B cell (primary cell): ENCODE measurements around the gene ISLR2. TPM values are rescaled to one million over a fixed set of nuclear protein-coding genes. Genes with fewer than 3 reads are reported as not detected.

Experiments used
- ATAC-seq: fragments of 200-7000 bp; cut with Tn5 transposase; one replicate; pipeline ENCODE4 v1.10.0; 2021; ENCODE audit warnings: low read depth, mild to moderate bottlenecking, moderate number of reproducible peaks, moderate library complexity
- CTCF ChIA-PET: fragments of 350-600 bp; sonication (Branson Sonifier 250); formaldehyde crosslinking; loops from one replicate; lab custom pipeline; 2021; ENCODE audit warnings: antibody characterized with exemption, inconsistent platforms; lab: Charles Lee
- POLR2A ChIA-PET: fragments of 350-600 bp; sonication (Branson Sonifier 250); formaldehyde crosslinking; loops from one replicate; lab custom pipeline; 2021; ENCODE audit warnings: antibody characterized with exemption; lab: Charles Lee
- DNase-seq: peaks from one replicate; pipeline ENCODE4 v3.0.0; 2013
- H2AFZ ChIP-seq: 2 replicates; pipeline ENCODE4 v1.6.1; 2012; ENCODE audit warnings: mild to moderate bottlenecking, low read depth, low read length; ENCODE audit not compliant: insufficient read depth, poor library complexity, severe bottlenecking
- H3K27ac ChIP-seq, 2 donors: 1 replicate in 1 of 2; 2 replicates in 1 of 2; pipeline ENCODE4 v1.5.1; 2012 to 2013; ENCODE audit warnings: low read length in 2 of 2, mild to moderate bottlenecking in 2 of 2, moderate library complexity in 1 of 2
- H3K27me3 ChIP-seq, 4 experiments: fragments of 200-600 bp in 1 of 4; sonication (generic) in 1 of 4; replicated peaks in 1 of 4; 1 replicate in 2 of 4; 2 replicates in 2 of 4; pipeline versions ENCODE4 v1.6.1 to v1.7.0; 2013 to 2016; ENCODE audit warnings: low read length in 3 of 4, mild to moderate bottlenecking in 2 of 4, mixed read lengths in 1 of 4, moderate library complexity in 1 of 4; ENCODE audit not compliant: insufficient read depth in 4 of 4, control insufficient read depth in 3 of 4; ENCODE audit errors: control extremely low read depth in 1 of 4
- H3K36me3 ChIP-seq, 2 experiments: replicated peaks in 1 of 2; 1 replicate in 1 of 2; 2 replicates in 1 of 2; pipeline versions ENCODE4 v1.6.1 to v1.7.1; 2013; ENCODE audit warnings: low read length in 1 of 2; ENCODE audit not compliant: insufficient read depth in 2 of 2, control insufficient read depth in 1 of 2; ENCODE audit errors: control extremely low read depth in 1 of 2, extremely low read depth in 1 of 2
- H3K4me1 ChIP-seq, 2 donors: fragments of 200-600 bp in 1 of 2; sonication (generic) in 1 of 2; 1 replicate in 1 of 2; 2 replicates in 1 of 2; pipeline versions ENCODE4 v1.5.1 to v1.6.1; 2013 to 2017; ENCODE audit warnings: low read length in 2 of 2; ENCODE audit not compliant: control insufficient read depth in 2 of 2, insufficient read depth in 2 of 2
- H3K4me2 ChIP-seq: replicated peaks from 2 replicates; pipeline ENCODE3; 2012; ENCODE audit warnings: mild to moderate bottlenecking, low read depth, low read length; ENCODE audit not compliant: poor library complexity, severe bottlenecking
- H3K4me3 ChIP-seq, 5 experiments: fragments of 200-600 bp in 1 of 5; sonication (generic) in 1 of 5; 1 replicate in 3 of 5; 2 replicates in 2 of 5; pipeline versions ENCODE4 v1.5.1 to v1.7.0; 2011 to 2016; ENCODE audit warnings: low read length in 4 of 5, mild to moderate bottlenecking in 4 of 5, low read depth in 2 of 5, control low read depth in 1 of 5, moderate library complexity in 1 of 5; ENCODE audit not compliant: insufficient read depth in 1 of 5; ENCODE audit errors: control extremely low read depth in 1 of 5, extremely low read depth in 1 of 5
- H3K79me2 ChIP-seq: fragments of 200-600 bp; sonication (generic); one replicate; pipeline ENCODE4 v1.6.0; 2016; ENCODE audit warnings: low read length; ENCODE audit not compliant: control insufficient read depth, insufficient read depth
- H3K9ac ChIP-seq: fragments of 200-600 bp; sonication (generic); 2 replicates; pipeline ENCODE4 v1.6.1; 2017; ENCODE audit warnings: mild to moderate bottlenecking, low read length, moderate library complexity
- H3K9me3 ChIP-seq, 3 donors: one replicate each; pipeline versions ENCODE4 v1.6.1 to v1.7.1; 2013; ENCODE audit warnings: low read length in 2 of 3; ENCODE audit not compliant: control insufficient read depth in 2 of 3, insufficient read depth in 1 of 3; ENCODE audit errors: control extremely low read depth in 1 of 3
- H4K20me1 ChIP-seq: 2 replicates; pipeline ENCODE4 v1.6.0; 2012; ENCODE audit warnings: mild to moderate bottlenecking, low read length; ENCODE audit not compliant: insufficient read depth, control insufficient read depth, poor library complexity, severe bottlenecking
- H3K27ac Mint-ChIP-seq: one replicate; pipeline ENCODE4 v1.8.0; 2021; ENCODE audit warnings: mixed read lengths
- H3K27me3 Mint-ChIP-seq: one replicate; pipeline ENCODE4 v1.8.0; 2021; ENCODE audit warnings: mixed read lengths
- H3K4me1 Mint-ChIP-seq: one replicate; pipeline ENCODE4 v1.8.0; 2021; ENCODE audit warnings: mixed read lengths
- H3K4me3 Mint-ChIP-seq: one replicate; pipeline ENCODE4 v1.8.0; 2021; ENCODE audit warnings: mixed read lengths
- H3K9me3 Mint-ChIP-seq: one replicate; pipeline ENCODE4 v1.8.0; 2022; ENCODE audit warnings: mixed read lengths; ENCODE audit not compliant: insufficient read depth
- CTCF ChIP-seq: fragments of 200-600 bp; IDR thresholded peaks from one replicate; pipeline ENCODE4 v1.8.0; 2022; ENCODE audit warnings: antibody characterized with exemption, mild to moderate bottlenecking
- EZH2 ChIP-seq: IDR thresholded peaks from 2 replicates; pipeline ENCODE4 v1.6.1; 2012; ENCODE audit warnings: borderline replicate concordance, low read depth, mild to moderate bottlenecking, moderate library complexity, low read length; ENCODE audit not compliant: insufficient read depth, poor library complexity, severe bottlenecking
- WGBS: methylation state at CpG from one replicate; pipeline ENCODE4 v1.1.5; 2013; ENCODE audit warnings: missing lambda C conversion rate; ENCODE audit not compliant: insufficient coverage; 5-methylcytosine and 5-hydroxymethylcytosine counted together
- intact Hi-C: fragments of 100-400 bp; cut with micrococcal nuclease; formaldehyde crosslinking; loops from one replicate; pipeline ENCODE4 v1.10.0; 2022
- polyA plus RNA-seq: library from polyadenylated mRNA; depleted of rRNA; stranded (reverse); fragments of >200 nt; gene quantifications from 2 replicates; pipeline ENCODE4 v1.2.3, GENCODE V29; 2012
- total RNA-seq, 2 donors: library from RNA; stranded (reverse); fragments of 120-200 nt in 1 of 2; gene quantifications; 1 replicate in 1 of 2; 2 replicates in 1 of 2; pipeline versions ENCODE4 v1.2.3 to v1.2.4, GENCODE V29; 2013 to 2022

The ISLR2 gene
- total and polyA plus RNA-seq, 2 donors (not counting 1 experiment from before 2014, with no cell fraction given): not detected

GRCh38 chr15:74137537-74137894 lies 7.1 kb downstream of the ISLR2 start:
- Histone ChIP-seq H3K27ac (no peak overlapping the region), H4K20me1 (no peaks in the 10 kb centered on the region), H3K4me3 (no peak overlapping the region), H3K9ac (no peak overlapping the region), H3K4me1 (peaks cover 42 to 44% of the 10 kb centered on the region in 2 donors), H3K27me3 (peaks cover 0 to 61% (median 38%) of the 10 kb centered on the region in 4 experiments), H3K36me3 (no peaks in the 10 kb centered on the region), H3K79me2 (no peaks in the 10 kb centered on the region), H3K4me2 (no peak overlapping the region), H2AFZ (no peak overlapping the region), H3K9me3 (peaks cover 0 to 36% (median 7%) of the 10 kb centered on the region in 3 donors)
- peak overlapping the region; percentile 79 for H3K4me3 Mint-ChIP-seq
- CTCF ChIA-PET: no interaction called here
- 100% methylated on average over 1 of the region's 2 CpGs for WGBS
- TF ChIP-seq CTCF (no peak), EZH2 (no peak)
- no peaks in the 10 kb centered on the region for H3K9me3 Mint-ChIP-seq
- peaks cover 62% of the 10 kb centered on the region for H3K27me3 Mint-ChIP-seq
- H3K4me1 Mint-ChIP-seq: peaks cover 29% of the 10 kb centered on the region
- no peak overlapping the region for H3K27ac Mint-ChIP-seq
- no peak for ATAC-seq
- intact Hi-C loops: no loop called here
- POLR2A ChIA-PET: no interaction called here
- no peak for DNase-seq

- Mint-ChIP-seq H3K27me3 (peaks cover 61% of the 10 kb centered on the region), H3K4me3 (no peak overlapping the region), H3K9me3 (no peaks in the 10 kb centered on the region), H3K27ac (no peak overlapping the region), H3K4me1 (peaks cover 29% of the 10 kb centered on the region)
- WGBS: 93% methylated on average over 4 of the region's 4 CpGs
- H3K9me3 ChIP-seq: peaks cover 0 to 24% (median 0%) of the 10 kb centered on the region in 3 donors
- H3K79me2 ChIP-seq: no peaks in the 10 kb centered on the region
- ChIA-PET POLR2A (no interaction called here), CTCF (no interaction called here)
- no peak overlapping the region for H2AFZ ChIP-seq
- no peak overlapping the region for H3K9ac ChIP-seq
- no peaks in the 10 kb centered on the region for H4K20me1 ChIP-seq
- peaks cover 0 to 49% (median 32%) of the 10 kb centered on the region in 4 experiments for H3K27me3 ChIP-seq
- no peak for TF ChIP-seq CTCF
- no peak for TF ChIP-seq EZH2
- H3K36me3 ChIP-seq: no peaks in the 10 kb centered on the region
- intact Hi-C loops: no loop called here
- no peak overlapping the region for H3K4me2 ChIP-seq
- DNase-seq (peak; percentile 7), ATAC-seq (no peak)
- peaks cover 31 to 34% of the 10 kb centered on the region in 2 donors for H3K4me1 ChIP-seq
- H3K4me3 ChIP-seq: no peak overlapping the region
- no peak overlapping the region for H3K27ac ChIP-seq
Observed at GRCh38 chr15:74138642-74139041, 8.3 kb downstream of the ISLR2 start.
